Pancreas (tissue), 10 donors: ENCODE data around the gene MYO9B. TPM values are rescaled to one million over a fixed set of nuclear protein-coding genes. Genes with fewer than 3 reads are reported as not detected.

Source experiments
- ATAC-seq, 4 donors: fragments of 200-7000 bp; cut with Tn5 transposase; one replicate each; pipeline versions ENCODE4 v1.8.0 to v1.9.1; 2020; ENCODE audit warnings: mild to moderate bottlenecking in 4 of 4, moderate library complexity in 4 of 4
- DNase-seq, 6 donors: peaks; one replicate each; pipeline ENCODE4 v3.0.0-alpha.2; 2020
- FAIRE-seq: peaks from 2 replicates; lab custom pipeline; 2012; peaks lifted over from hg19 to GRCh38; lab: Jason Lieb, UNC
- H3K27ac ChIP-seq, 4 donors: fragments of 200-600 bp; sonication (generic); 1 replicate in 3 of 4; 2 replicates in 1 of 4; pipeline versions ENCODE4 v1.5.0 to v1.8.0; 2020
- H3K27me3 ChIP-seq, 4 donors: fragments of 200-600 bp; one replicate each; pipeline ENCODE4 v1.8.0; 2021
- H3K36me3 ChIP-seq, 3 donors: fragments of 200-600 bp; sonication (generic) in 1 of 3; one replicate each; pipeline versions ENCODE4 v1.5.0 to v1.8.0; 2020 to 2021
- H3K4me1 ChIP-seq, 3 donors: fragments of 200-600 bp; one replicate each; pipeline ENCODE4 v1.8.0; 2021
- H3K4me3 ChIP-seq, 4 donors: fragments of 200-600 bp; sonication (generic) in 2 of 4; one replicate each; pipeline versions ENCODE4 v1.5.0 to v1.8.0; 2020 to 2021
- H3K9me3 ChIP-seq, 4 donors: fragments of 200-600 bp; one replicate each; pipeline ENCODE4 v1.8.0; 2021
- CTCF ChIP-seq, 4 donors: fragments of 200-600 bp; sonication (generic) in 3 of 4; IDR thresholded peaks; one replicate each; pipeline versions ENCODE4 v1.5.0 to v1.8.0; 2021; ENCODE audit warnings: antibody characterized with exemption in 4 of 4
- WGBS, 2 donors: extraction: QIAGEN DNeasy Blood & Tissue Kit; methylation state at CpG; one replicate each; pipeline ENCODE4 v1.1.7; 2013; 5-methylcytosine and 5-hydroxymethylcytosine counted together
- intact Hi-C, 3 donors: fragments of 100-400 bp; cut with DNase I; formaldehyde crosslinking; loops; one replicate each; pipeline versions ENCODE4 v1.11.1 to v1.14.2; 2022
- polyA plus RNA-seq, 2 donors: library from polyadenylated mRNA; stranded (reverse); fragments of 200-250 nt; gene quantifications; one replicate each; pipeline ENCODE4 v1.2.3, GENCODE V29; 2013
- total RNA-seq, 6 donors: library from RNA; stranded (reverse); fragmentation: NEBNext Ultra II Directional in 4 of 6; extraction: Animal tissue kit (Norgen Biotek cat#: 25700) in 4 of 6; gene quantifications; one replicate each; pipeline versions ENCODE4 v1.2.1 to v1.2.4, GENCODE V29; 2021 to 2023
- donor health status: healthy with polysubstance abuse.
- donor health status: DM: no; HTN: no; CAD: no; lungs with moderate emphysema.
- donor health status: DM: no; HTN: no; CAD: no.
- donor health status: control.
- donor health status: control.
- donor health status: Bipolar disorder and iron deficiency.
- donor health status: DM: yes; HTN: yes; CAD: no.
- donor health status: DM: no; HTN: no; CAD: no.
- donor health status: DM: no; HTN: no; CAD: no.
- donor health status: DM: yes; HTN: yes; CAD: no.

MYO9B gene
- total and polyA plus RNA-seq, 8 donors: 16.6 to 53.4 (median 23.4) TPM

- no peak for DNase-seq
Observed at GRCh38 chr19:17209126-17210036, 133.8 kb downstream of the MYO9B start.

GRCh38 chr19:17210296-17210695 lies 134.7 kb downstream of the MYO9B start:
- Histone ChIP-seq H3K27me3 (no peaks in the 10 kb centered on the region), H3K4me1 (no peaks in the 10 kb centered on the region), H3K36me3 (no peaks in the 10 kb centered on the region), H3K27ac (no peak overlapping the region), H3K4me3 (no peak overlapping the region), H3K9me3 (no peaks in the 10 kb centered on the region)
- intact Hi-C loops: no loop called here
- 91 to 93% methylated on average over 14 of the region's 14 CpGs for WGBS, 2 donors
- TF ChIP-seq CTCF (IDR thresholded peaks at IDR 0.05): no peak
- FAIRE-seq (no peak), ATAC-seq (no peak), DNase-seq (no peak)

More at GRCh38 chr19:17209126-17210036, 133.8 kb downstream of the MYO9B start:
- intact Hi-C loops: loop anchor here in 1 of 3 donors (5.0 kb wide), 1 partner anchor 68 kb away; no protein-coding TSS in a partner anchor
- H3K36me3 ChIP-seq: no peaks in the 10 kb centered on the region
- H3K9me3 ChIP-seq: no peaks in the 10 kb centered on the region
- WGBS, 2 donors: 85 to 88% methylated on average over 22 to 28 of the region's 28 CpGs
- H3K4me1 ChIP-seq: no peaks in the 10 kb centered on the region
- ATAC-seq (no peak), FAIRE-seq (no peak)
- TF ChIP-seq CTCF (IDR thresholded peaks at IDR 0.05): no peak
- no peak overlapping the region for H3K4me3 ChIP-seq
- H3K27ac ChIP-seq: no peak overlapping the region
- no peaks in the 10 kb centered on the region for H3K27me3 ChIP-seq

GRCh38 chr19:17211547-17212446 lies 136.2 kb downstream of the MYO9B start:
- FAIRE-seq: no peak

GRCh38 chr19:17213334-17213733 lies 137.8 kb downstream of the MYO9B start:
- Histone ChIP-seq H3K9me3 (no peaks in the 10 kb centered on the region), H3K4me1 (peaks cover 0 to 5% (median 4%) of the 10 kb centered on the region in 3 donors), H3K27me3 (no peaks in the 10 kb centered on the region), H3K27ac (no peak overlapping the region), H3K4me3 (no peak overlapping the region), H3K36me3 (peaks cover 0 to 11% (median 0%) of the 10 kb centered on the region in 3 donors)
- TF ChIP-seq CTCF (IDR thresholded peaks at IDR 0.05): no peak
- no peak for ATAC-seq
- DNase-seq: no peak
- no peak for FAIRE-seq
- WGBS, 2 donors: 76 to 83% methylated on average over 5 of the region's 5 CpGs
- intact Hi-C loops: no loop called here

More at GRCh38 chr19:17211547-17212446, 136.2 kb downstream of the MYO9B start:
- no peaks in the 10 kb centered on the region for H3K9me3 ChIP-seq
- whole genome bisulfite sequencing, 2 donors: 91 to 93% methylated on average over 56 to 58 of the region's 58 CpGs
- intact Hi-C loops: no loop called here
- H3K27ac ChIP-seq: no peak overlapping the region
- no peak for ATAC-seq
- H3K36me3 ChIP-seq: no peaks in the 10 kb centered on the region
- DNase-seq: no peak
- H3K4me1 ChIP-seq: peaks cover 0 to 5% (median 4%) of the 10 kb centered on the region in 3 donors
- no peak for TF ChIP-seq CTCF (IDR thresholded peaks at IDR 0.05)
- no peak overlapping the region for H3K4me3 ChIP-seq
- no peaks in the 10 kb centered on the region for H3K27me3 ChIP-seq
